Colonic mucosa (tissue), 4 donors: ENCODE measurements around the gene TOP3B. TPM values are rescaled to one million over a fixed set of nuclear protein-coding genes. Genes with fewer than 3 reads are reported as not detected.

ENCODE experiments used
- DNase-seq: peaks from one replicate; pipeline ENCODE4 v3.0.0-alpha.2; 2020
- H3K27ac ChIP-seq: fragments of 200-600 bp; one replicate; pipeline ENCODE4 v1.8.0; 2021
- H3K27me3 ChIP-seq: fragments of 200-600 bp; one replicate; pipeline ENCODE4 v1.8.0; 2021
- H3K36me3 ChIP-seq: fragments of 200-600 bp; one replicate; pipeline ENCODE4 v1.8.0; 2021
- H3K4me1 ChIP-seq: fragments of 200-600 bp; one replicate; pipeline ENCODE4 v1.8.0; 2021; ENCODE audit warnings: mild to moderate bottlenecking
- H3K4me3 ChIP-seq: fragments of 200-600 bp; one replicate; pipeline ENCODE4 v1.8.0; 2021
- H3K9ac ChIP-seq, 2 donors: one replicate each; pipeline ENCODE4 v1.7.0; 2013; ENCODE audit warnings: control low read depth in 2 of 2, low read depth in 2 of 2, low read length in 2 of 2
- H3K9me3 ChIP-seq: fragments of 200-600 bp; one replicate; pipeline ENCODE4 v1.8.0; 2021
- CTCF ChIP-seq: fragments of 200-600 bp; IDR thresholded peaks from one replicate; pipeline ENCODE4 v1.8.0; 2022; ENCODE audit warnings: antibody characterized with exemption, mild to moderate bottlenecking
- intact Hi-C: fragments of 100-400 bp; cut with DNase I; formaldehyde crosslinking; loops from one replicate; pipeline ENCODE4 v1.14.1; 2022
- total RNA-seq, 2 donors: library from RNA; stranded (reverse); fragmentation: NEBNext Ultra II Directional in 1 of 2; extraction: Animal tissue kit (Norgen Biotek cat#: 25700) in 1 of 2; gene quantifications; one replicate each; pipeline ENCODE4 v1.2.1, GENCODE V29; 2021
- donor health status: healthy.
- donor health status: DM: no; HTN: no; CAD: no.
- donor health status: DM: no; HTN: no; CAD: no.

TOP3B gene
- total RNA-seq, 2 donors from 2014 or later, result 20.1 to 37.4 TPM

DNA sequence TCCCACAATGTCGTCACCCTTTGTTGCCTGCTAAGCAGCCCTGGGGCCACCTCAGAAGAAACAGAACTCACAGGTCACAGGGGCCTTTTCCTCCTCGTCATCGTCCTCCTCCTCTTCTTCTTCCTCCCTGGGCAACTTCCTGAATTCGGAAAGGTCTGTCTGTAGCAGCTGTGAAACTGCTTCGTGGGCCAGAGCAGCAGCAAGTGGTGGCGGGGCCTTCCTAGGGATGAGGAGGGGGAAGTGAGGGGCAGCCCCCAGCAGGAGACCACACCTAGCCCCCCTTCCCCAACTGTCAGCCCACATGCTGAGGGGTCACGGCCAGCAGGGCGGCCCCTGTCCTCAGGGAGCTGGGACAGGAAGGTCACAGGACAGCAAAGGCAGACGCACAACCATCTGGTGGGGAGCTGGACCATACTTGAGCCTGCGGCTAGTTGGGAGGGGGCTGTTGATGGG, 43.1 kb downstream of the TOP3B start:
- Histone ChIP-seq H3K27ac (peak overlapping the region; percentile 95), H3K4me1 (peaks cover 18% of the 10 kb centered on the region), H3K4me3 (no peak overlapping the region), H3K9ac (peak overlapping the region; percentile 19 to 89), H3K27me3 (no peaks in the 10 kb centered on the region), H3K36me3 (no peaks in the 10 kb centered on the region), H3K9me3 (no peaks in the 10 kb centered on the region)
- no peak for TF ChIP-seq CTCF
- no peak for DNase-seq
- intact Hi-C loops, result loop anchor here (5.0 kb wide), 1 partner anchor 227 kb away; no protein-coding TSS in a partner anchor

- Histone ChIP-seq H3K9ac (peak overlapping the region; percentile 85 to 89), H3K27ac (peak overlapping the region; percentile 95), H3K4me3 (no peak overlapping the region), H3K27me3 (no peaks in the 10 kb centered on the region), H3K4me1 (peaks cover 18% of the 10 kb centered on the region), H3K9me3 (no peaks in the 10 kb centered on the region), H3K36me3 (no peaks in the 10 kb centered on the region)
- intact Hi-C loops, result loop anchor here (5.0 kb wide), 1 partner anchor 227 kb away; no protein-coding TSS in a partner anchor
- DNase-seq, result no peak
- no peak for TF ChIP-seq CTCF
These were observed 43.7 kb downstream of the TOP3B start for GRCh38 chr22:21938906-21939305.

GRCh38 chr22:21938071-21938822, 44.3 kb downstream of the TOP3B start:
- H3K4me3 ChIP-seq, result peak overlapping the region; percentile 80
- H3K36me3 ChIP-seq, result no peaks in the 10 kb centered on the region
- peaks cover 18% of the 10 kb centered on the region for H3K4me1 ChIP-seq
- no peaks in the 10 kb centered on the region for H3K27me3 ChIP-seq
- intact Hi-C loops, result loop anchor here (5.0 kb wide), 1 partner anchor 226 kb away; no protein-coding TSS in a partner anchor
- H3K9me3 ChIP-seq, result no peaks in the 10 kb centered on the region
- H3K27ac ChIP-seq, result peak overlapping the region; percentile 95
- peak overlapping the region; percentile 85 to 89 for H3K9ac ChIP-seq
- TF ChIP-seq CTCF, result peak; percentile 97
- DNase-seq, result peak; percentile 96

DNA sequence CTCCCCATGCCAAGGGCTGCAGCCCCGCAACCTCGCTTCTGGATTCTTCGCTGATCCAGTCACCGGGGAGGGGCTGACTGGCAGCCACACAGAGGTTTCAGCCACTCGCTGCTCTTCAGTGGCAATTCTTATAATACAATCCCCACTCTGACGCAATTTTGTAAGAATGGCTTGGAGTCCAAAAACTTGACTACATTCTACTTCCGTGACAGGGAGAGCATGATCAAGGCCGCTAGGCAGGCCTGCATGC, 44.8 kb downstream of the TOP3B start:
- Histone ChIP-seq H3K36me3 (no peaks in the 10 kb centered on the region), H3K27ac (peak overlapping the region; percentile 95), H3K4me3 (peak overlapping the region; percentile 80), H3K9me3 (no peaks in the 10 kb centered on the region), H3K27me3 (no peaks in the 10 kb centered on the region), H3K9ac (peak overlapping the region; percentile 64 to 89), H3K4me1 (peaks cover 18% of the 10 kb centered on the region)
- no peak for DNase-seq
- no peak for TF ChIP-seq CTCF
- intact Hi-C loops, result loop anchor here (5.0 kb wide), 1 partner anchor 225 kb away; no protein-coding TSS in a partner anchor

- Histone ChIP-seq H3K4me1 (peaks cover 18% of the 10 kb centered on the region), H3K27me3 (no peaks in the 10 kb centered on the region), H3K36me3 (no peaks in the 10 kb centered on the region), H3K27ac (peak overlapping the region; percentile 95), H3K9ac (peak overlapping the region; percentile 64 to 89), H3K4me3 (peak overlapping the region; percentile 80), H3K9me3 (no peaks in the 10 kb centered on the region)
- TF ChIP-seq CTCF, result no peak
- intact Hi-C loops, result loop anchor here (5.0 kb wide), 1 partner anchor 225 kb away; no protein-coding TSS in a partner anchor
- DNase-seq, result peak; percentile 40
These were observed 45.4 kb downstream of the TOP3B start for GRCh38 chr22:21937041-21937820.
